GM21447 (cell line): ENCODE results near the gene XPA.

Source experiments
- ATAC-seq: cut with Tn5 transposase; IDR thresholded peaks from one replicate; pipeline ENCODE4 v1.9.1; 2021; ENCODE audit not compliant: unreplicated experiment

Gene XPA

GRCh38 chr9:97659771-97660170, 37.4 kb downstream of the XPA start:
- no peak for ATAC-seq

DNA sequence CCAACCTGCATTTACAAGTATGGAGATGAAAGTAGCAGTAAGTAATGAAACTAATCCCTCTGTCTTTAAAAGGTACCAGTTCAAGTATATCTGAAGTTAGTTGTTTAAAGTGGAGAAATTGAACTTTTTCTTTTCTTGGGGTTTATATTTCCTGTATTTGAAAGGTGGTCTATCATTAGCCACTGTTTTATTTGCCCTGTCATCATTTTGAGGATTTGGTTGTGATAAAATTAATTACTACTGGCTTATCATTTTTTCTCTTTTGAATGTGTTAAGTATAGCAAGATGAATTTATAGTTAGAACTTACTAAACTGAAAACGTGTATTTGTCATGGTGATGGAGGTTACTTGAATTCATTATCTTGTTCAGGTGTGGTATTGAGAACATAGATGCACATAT, 38.4 kb downstream of the XPA start:
- ATAC-seq, result no peak

DNA sequence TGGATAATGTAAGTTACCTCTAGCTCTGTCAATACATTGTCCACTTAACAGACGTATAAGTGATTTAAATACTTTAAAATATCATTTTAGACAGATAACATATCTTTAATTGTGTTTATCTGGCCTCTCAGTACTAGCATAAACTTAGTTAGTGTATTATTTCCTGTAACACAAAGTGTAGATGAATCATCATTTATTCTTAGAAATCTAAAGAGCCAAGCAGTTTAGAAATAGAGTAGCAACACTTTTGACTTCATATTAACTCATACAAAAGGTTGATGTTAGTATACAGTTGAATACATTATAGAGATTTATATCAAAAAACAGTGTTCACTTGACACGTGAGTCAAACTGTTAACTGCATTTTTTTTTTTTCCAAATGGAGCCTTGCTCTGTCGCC, 45.5 kb downstream of the XPA start:
- ATAC-seq, result no peak

DNA sequence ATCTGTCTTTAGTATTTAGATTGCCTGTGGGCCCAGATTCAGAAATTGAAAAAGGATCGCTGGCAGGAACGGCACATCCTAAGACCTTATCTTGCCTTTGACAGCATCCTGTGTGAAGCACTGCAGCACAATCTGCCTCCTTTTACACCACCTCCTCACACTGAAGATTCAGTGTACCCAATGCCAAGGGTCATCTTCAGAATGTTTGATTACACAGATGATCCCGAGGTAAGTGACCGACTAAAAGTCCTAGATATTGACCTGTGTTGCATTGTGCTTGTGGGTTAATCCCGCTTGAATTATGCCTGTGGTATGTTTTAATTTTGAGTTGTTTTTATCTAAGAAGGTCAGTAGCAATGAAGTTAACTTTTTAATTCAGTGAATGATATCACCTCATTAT, 49.1 kb downstream of the XPA start:
- ATAC-seq, result no peak

- no peak for ATAC-seq
Measured at GRCh38 chr9:97645720-97646119, 51.4 kb downstream of the XPA start.

DNA sequence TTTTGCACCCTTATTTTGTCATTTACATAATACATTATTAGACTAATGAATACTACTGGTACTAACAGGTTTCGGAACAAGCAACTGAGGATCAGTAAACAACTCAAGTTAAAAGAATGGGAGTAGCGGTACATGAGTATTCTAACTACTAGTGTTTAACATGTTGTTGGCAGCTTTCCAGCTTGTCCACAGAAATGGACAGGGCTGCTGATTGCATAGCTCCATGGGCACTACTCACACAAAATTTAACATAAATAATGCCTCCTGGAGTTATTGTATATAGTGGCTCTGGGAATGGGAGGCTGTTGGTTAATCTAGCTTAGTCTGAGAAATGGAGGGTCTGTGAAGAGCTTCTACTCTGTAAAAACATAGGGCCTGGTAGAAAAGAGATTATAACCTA, 56.8 kb downstream of the XPA start:
- no peak for ATAC-seq

DNA sequence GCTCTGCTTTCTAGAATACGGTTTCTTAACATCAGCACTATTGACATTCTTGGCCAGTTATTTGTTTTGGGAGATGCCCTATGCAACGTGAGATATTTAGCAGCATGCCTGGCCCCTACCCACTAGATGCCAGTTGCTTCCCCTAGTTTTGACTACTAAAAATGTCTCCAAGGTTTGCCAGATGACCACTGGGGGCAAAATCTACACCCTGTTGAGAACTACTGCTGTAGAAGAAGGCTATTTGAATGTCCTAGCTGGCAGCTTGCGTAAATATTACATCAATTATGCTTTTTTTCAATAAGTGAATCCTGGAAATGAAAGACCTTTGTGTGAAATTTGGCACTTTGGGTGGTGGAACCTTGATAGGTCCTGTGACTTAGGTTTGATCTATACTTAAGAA, 58.5 kb downstream of the XPA start:
- no peak for ATAC-seq

GRCh38 chr9:97636903-97637302, 60.2 kb downstream of the XPA start:
- no peak for ATAC-seq

GRCh38 chr9:97635026-97635425, 62.1 kb downstream of the XPA start:
- ATAC-seq, result no peak

- ATAC-seq, result no peak
Measured at GRCh38 chr9:97633859-97634490, 63.2 kb downstream of the XPA start.

GRCh38 chr9:97632985-97633858, 63.9 kb downstream of the XPA start, which contains the start of the genes NCBP1 and TSTD2:
NCBP1 (plus strand) TSS chr9:97633821; CDS start chr9:97633882, 61 bp downstream.
TSTD2 (minus strand) TSS chr9:97633368; CDS start chr9:97627562, 5,806 bp downstream.
- peak; percentile 79 for ATAC-seq

- peak; percentile 5 for ATAC-seq
Measured at GRCh38 chr9:97632248-97632984, 64.7 kb downstream of the XPA start.

DNA sequence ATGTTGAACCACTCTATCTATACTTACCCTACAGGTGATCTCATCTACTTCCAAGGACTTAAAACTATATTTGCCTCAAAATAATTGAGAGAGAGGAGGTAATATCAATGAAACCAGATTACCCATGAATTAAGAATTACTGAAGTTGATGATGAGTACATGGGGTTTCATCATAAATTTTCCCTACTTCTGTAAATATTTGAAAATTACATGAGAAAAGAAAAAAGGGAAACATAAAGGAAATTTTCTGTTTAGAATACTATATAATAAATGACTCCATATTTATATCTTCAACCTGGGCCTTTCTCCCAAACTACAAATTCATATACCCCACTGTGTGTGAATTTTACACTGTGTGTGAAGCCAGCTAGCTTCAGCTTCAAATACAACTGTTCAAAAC, 66.5 kb downstream of the XPA start:
- ATAC-seq, result no peak

DNA sequence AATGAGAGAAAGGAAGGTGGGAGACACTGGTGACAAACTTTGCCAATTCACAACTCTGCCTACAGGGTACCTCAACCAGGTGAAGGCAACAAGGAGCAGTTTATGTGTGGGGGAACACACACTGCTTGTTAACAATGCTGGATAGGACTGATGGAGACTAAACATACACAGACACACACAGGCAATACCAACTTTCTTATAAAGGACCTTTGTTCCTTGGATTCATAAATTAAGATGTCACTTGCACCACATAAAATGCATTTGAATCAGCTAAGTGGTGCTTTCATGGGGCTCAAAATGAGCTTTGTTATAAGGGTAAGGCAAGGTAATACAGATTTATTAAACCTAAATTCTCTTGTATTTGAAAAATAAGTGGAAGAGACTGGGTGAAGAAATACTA, 68.0 kb downstream of the XPA start:
- ATAC-seq, result no peak

DNA sequence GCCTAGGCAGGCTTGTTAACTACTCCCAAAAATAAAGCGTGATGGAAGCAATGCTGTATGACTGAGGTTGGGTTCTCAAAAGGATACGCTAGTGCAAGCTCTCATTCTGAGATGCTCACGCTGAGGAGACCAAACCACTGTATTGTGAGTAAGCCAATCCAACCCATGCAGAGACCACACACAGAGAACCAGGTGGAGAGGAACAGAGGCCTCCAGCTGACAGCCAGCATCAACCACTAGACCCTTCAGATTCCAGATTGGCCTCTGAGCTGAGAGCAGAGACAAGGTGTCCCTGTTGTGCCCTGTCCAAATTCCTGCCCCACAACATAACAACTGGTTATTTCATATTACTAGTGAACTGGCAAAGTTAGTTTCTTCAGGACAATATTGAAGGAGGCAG, 68.5 kb downstream of the XPA start:
- no peak for ATAC-seq

GRCh38 chr9:97627624-97628023, 69.5 kb downstream of the XPA start:
- no peak for ATAC-seq

GRCh38 chr9:97625620-97626019, 71.5 kb downstream of the XPA start:
- no peak for ATAC-seq
